Erythroblast (primary cell): Measurements from ENCODE around the gene SLC22A31.
"Not testable (repeated sequence)": the region's sequence is repeated elsewhere in the genome, so short reads cannot be mapped to it uniquely, and the experiment has no call there.

ENCODE experiments used
- DNase-seq, 2 experiments: peaks; one replicate each; lab custom pipeline; 2025; lab: John Stamatoyannopoulos, UW
- GATA1 ChIP-seq: IDR thresholded peaks from 2 replicates; pipeline ENCODE4 v1.6.1; 2011; ENCODE audit warnings: low read depth, mild to moderate bottlenecking, control low read depth, low read length, moderate library complexity
- POLR2A ChIP-seq: IDR thresholded peaks from 2 replicates; pipeline ENCODE4 v1.6.1; 2011; ENCODE audit warnings: mild to moderate bottlenecking, low read length

Gene SLC22A31

GRCh38 chr16:89174055-89174827 lies 26.1 kb downstream of the SLC22A31 start:
- no peak for DNase-seq
- TF ChIP-seq POLR2A = no peak
- no peak for TF ChIP-seq GATA1

GRCh38 chr16:89173174-89173921 lies 27.0 kb downstream of the SLC22A31 start:
- TF ChIP-seq GATA1 (no peak), POLR2A (no peak)
- no peak for DNase-seq

GRCh38 chr16:89172528-89173173 lies 27.7 kb downstream of the SLC22A31 start:
- DNase-seq = no peak
- TF ChIP-seq POLR2A = no peak
- no peak for TF ChIP-seq GATA1

- TF ChIP-seq GATA1 (no peak), POLR2A (no peak)
- DNase-seq = no peak
These were observed 28.2 kb downstream of the SLC22A31 start for GRCh38 chr16:89172171-89172527.

GRCh38 chr16:89171216-89172170 lies 28.8 kb downstream of the SLC22A31 start, which contains the start of gene CDH15:
TSS of gene CDH15 (plus strand) at chr16:89171748. CDS start at chr16:89171832, 84 bp downstream.
- peak; percentile 94 to 95 for DNase-seq
- TF ChIP-seq GATA1 (no peak), POLR2A (no peak)

GRCh38 chr16:89170346-89171215 lies 29.8 kb downstream of the SLC22A31 start:
- no peak for TF ChIP-seq POLR2A
- TF ChIP-seq GATA1 = no peak
- no peak for DNase-seq

- no peak for DNase-seq
- TF ChIP-seq POLR2A (no peak), GATA1 (no peak)
These were observed 30.6 kb downstream of the SLC22A31 start for GRCh38 chr16:89169778-89170177.

GRCh38 chr16:89168381-89169189 lies 31.8 kb downstream of the SLC22A31 start:
- TF ChIP-seq POLR2A (no peak), GATA1 (no peak)
- DNase-seq = no peak

- DNase-seq = peak; percentile 80 to 89
- TF ChIP-seq POLR2A = no peak
- no peak for TF ChIP-seq GATA1
These were observed 32.9 kb downstream of the SLC22A31 start for GRCh38 chr16:89167425-89167941.

- DNase-seq = no peak
- TF ChIP-seq GATA1 (no peak), POLR2A (no peak)
These were observed 33.5 kb downstream of the SLC22A31 start for GRCh38 chr16:89166696-89167424.

GRCh38 chr16:89165681-89165979 lies 34.7 kb downstream of the SLC22A31 start:
- DNase-seq = not testable (repeated sequence)
